Gastroesophageal sphincter (tissue), 3 donors: ENCODE measurements around the gene NRL.

Experiments used
- CTCF ChIP-seq, 4 experiments: fragments of 200-600 bp in 2 of 4; fragments of 450-650 bp in 2 of 4; sonication (generic) in 1 of 4; IDR thresholded peaks; one replicate each; pipeline ENCODE4 v1.5.1; 2017 to 2019; ENCODE audit warnings: antibody characterized with exemption in 4 of 4, mild to moderate bottlenecking in 2 of 4, moderate library complexity in 2 of 4
- POLR2A ChIP-seq, 2 donors: fragments of 450-650 bp; IDR thresholded peaks; one replicate each; pipeline ENCODE4 v1.6.1; 2017; ENCODE audit warnings: antibody characterized with exemption in 2 of 2, mild to moderate bottlenecking in 2 of 2, moderate library complexity in 1 of 2

DNA sequence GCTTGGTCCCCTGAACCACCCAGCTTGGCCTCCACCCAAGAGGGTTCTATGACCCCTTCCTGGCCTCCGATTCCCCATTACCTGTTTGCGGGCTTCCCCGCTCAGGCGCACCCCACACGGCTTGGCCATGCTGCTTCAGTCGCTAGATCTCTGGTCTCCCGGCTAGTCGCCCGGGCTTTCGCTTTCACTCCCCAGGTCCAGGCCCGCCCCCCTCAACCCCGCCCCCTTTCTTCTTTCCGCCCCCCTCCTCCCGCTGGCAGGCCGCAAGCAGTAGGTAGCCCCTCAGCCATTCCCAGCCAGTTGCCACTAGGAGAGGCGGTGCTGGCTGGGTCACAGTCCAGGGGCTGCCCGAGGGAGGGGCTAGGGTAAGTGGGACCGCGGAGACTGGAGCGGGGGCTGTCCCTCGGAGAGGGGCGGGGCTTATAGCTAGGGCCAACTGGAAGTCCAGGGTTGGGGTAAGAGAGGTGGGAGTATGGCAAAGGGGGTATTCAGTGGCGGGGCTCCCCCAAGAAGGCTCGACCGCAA, 31.8 kb upstream of the NRL start, which contains the start of gene PSME2:
- TF ChIP-seq CTCF (IDR thresholded peaks at IDR 0.05) (no peak), POLR2A (IDR thresholded peaks at IDR 0.05) (no peak)
